Testis (tissue), 3 donors: ENCODE results near the gene ADRA1B. TPM values are rescaled to one million over a fixed set of nuclear protein-coding genes. Genes with fewer than 3 reads are reported as not detected.

Experiments
- DNase-seq: peaks from one replicate; pipeline ENCODE4 v3.0.0-alpha.2; 2019
- H3K27ac ChIP-seq, 2 donors: fragments of 200-600 bp; sonication (generic); one replicate each; pipeline ENCODE4 v1.5.1; 2019
- H3K27me3 ChIP-seq: fragments of 200-600 bp; sonication (generic); one replicate; pipeline ENCODE4 v1.5.1; 2019
- H3K36me3 ChIP-seq: fragments of 200-600 bp; sonication (generic); one replicate; pipeline ENCODE4 v1.5.1; 2017; ENCODE audit warnings: low read depth; ENCODE audit errors: missing control alignments
- H3K4me1 ChIP-seq: fragments of 200-600 bp; sonication (generic); one replicate; pipeline ENCODE4 v1.5.1; 2019
- H3K4me3 ChIP-seq, 2 donors: fragments of 200-600 bp; sonication (generic); one replicate each; pipeline ENCODE4 v1.5.1; 2017 to 2019
- H3K9me3 ChIP-seq: fragments of 200-600 bp; sonication (generic); one replicate; pipeline ENCODE4 v1.5.1; 2017
- POLR2A ChIP-seq: fragments of 450-650 bp; IDR thresholded peaks from one replicate; pipeline ENCODE4 v1.6.1; 2017; ENCODE audit warnings: antibody characterized with exemption, mild to moderate bottlenecking, moderate library complexity
- WGBS, 2 donors: methylation state at CpG; one replicate each; pipeline ENCODE4 v1.1.5; 2018; 5-methylcytosine and 5-hydroxymethylcytosine counted together
- intact Hi-C: fragments of 100-400 bp; cut with DNase I; formaldehyde crosslinking; loops from one replicate; pipeline ENCODE4 v1.15.1; 2023; ENCODE audit warnings: low total_unique reads
- polyA plus RNA-seq: library from polyadenylated mRNA; stranded (reverse); fragments of 350-450 nt; fragmentation: Illumina TruSeq; extraction: RNeasy Lipid Tissue Mini Kit (QIAGEN cat#74804); gene quantifications from one replicate; pipeline ENCODE4 v1.2.3, GENCODE V29; 2014; ENCODE audit warnings: low read depth, low replicate concordance; ENCODE audit not compliant: insufficient read depth
- total RNA-seq, 2 donors: library from RNA; depleted of rRNA; stranded (reverse); fragments of >200 nt; gene quantifications; one replicate each; pipeline ENCODE4 v1.2.3, GENCODE V29; 2016
- TF ChIP-seq, protein P1 (sequence below), 3 experiments: fragments of 450-650 bp in 2 of 3; fragments of 200-600 bp in 1 of 3; sonication (generic) in 1 of 3; IDR thresholded peaks; one replicate each; pipeline ENCODE4 v1.5.1; 2016 to 2019; ENCODE audit warnings: antibody characterized with exemption in 3 of 3, mild to moderate bottlenecking in 2 of 3, moderate library complexity in 1 of 3

ADRA1B gene
- total and polyA plus RNA-seq, 3 donors from 2014 or later, result 0.93 to 1.2 (median 1.1) TPM

DNA sequence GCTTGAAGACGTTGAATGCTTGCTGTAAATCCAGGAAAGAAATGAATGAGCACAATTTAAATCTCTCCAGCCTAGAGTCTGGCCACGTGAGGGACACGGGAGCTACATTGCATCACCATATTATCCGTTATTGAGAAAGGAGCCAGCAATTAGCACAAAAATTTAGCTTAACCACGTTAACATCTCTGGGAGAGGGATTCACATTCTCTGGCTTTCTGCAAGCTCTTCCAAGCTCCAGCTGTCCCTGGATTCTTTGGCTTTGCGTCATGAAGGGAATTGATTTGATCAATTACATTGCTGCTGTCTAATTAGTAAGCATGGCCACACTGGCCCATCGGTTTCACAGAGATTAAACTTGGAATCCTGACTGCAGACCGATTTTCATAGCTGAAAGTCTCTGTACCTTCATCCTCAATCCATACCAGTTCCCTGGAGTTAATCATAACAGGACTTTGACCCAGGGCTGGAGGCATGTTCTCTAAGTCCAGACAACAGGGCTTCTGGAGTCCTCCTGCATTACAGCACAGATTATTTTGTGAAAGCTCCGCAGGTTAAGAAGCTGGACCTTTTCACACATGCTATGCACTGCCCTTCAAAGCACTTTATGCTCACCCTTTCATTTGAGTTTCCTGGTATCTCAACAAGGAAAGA is 31.6 kb downstream of the ADRA1B start:
- TF ChIP-seq, protein P1, sequence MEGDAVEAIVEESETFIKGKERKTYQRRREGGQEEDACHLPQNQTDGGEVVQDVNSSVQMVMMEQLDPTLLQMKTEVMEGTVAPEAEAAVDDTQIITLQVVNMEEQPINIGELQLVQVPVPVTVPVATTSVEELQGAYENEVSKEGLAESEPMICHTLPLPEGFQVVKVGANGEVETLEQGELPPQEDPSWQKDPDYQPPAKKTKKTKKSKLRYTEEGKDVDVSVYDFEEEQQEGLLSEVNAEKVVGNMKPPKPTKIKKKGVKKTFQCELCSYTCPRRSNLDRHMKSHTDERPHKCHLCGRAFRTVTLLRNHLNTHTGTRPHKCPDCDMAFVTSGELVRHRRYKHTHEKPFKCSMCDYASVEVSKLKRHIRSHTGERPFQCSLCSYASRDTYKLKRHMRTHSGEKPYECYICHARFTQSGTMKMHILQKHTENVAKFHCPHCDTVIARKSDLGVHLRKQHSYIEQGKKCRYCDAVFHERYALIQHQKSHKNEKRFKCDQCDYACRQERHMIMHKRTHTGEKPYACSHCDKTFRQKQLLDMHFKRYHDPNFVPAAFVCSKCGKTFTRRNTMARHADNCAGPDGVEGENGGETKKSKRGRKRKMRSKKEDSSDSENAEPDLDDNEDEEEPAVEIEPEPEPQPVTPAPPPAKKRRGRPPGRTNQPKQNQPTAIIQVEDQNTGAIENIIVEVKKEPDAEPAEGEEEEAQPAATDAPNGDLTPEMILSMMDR (IDR thresholded peaks at IDR 0.05), result no peak
- TF ChIP-seq POLR2A, result no peak
- Histone ChIP-seq H3K36me3 (no peaks in the 10 kb centered on the region), H3K4me1 (no peaks in the 10 kb centered on the region), H3K9me3 (no peaks in the 10 kb centered on the region), H3K27ac (no peak overlapping the region), H3K27me3 (no peaks in the 10 kb centered on the region), H3K4me3 (no peak overlapping the region)
- WGBS, 2 donors, result 60 to 63% methylated on average over 9 of the region's 9 CpGs
- DNase-seq, result no peak
- intact Hi-C loops, result no loop called here

DNA sequence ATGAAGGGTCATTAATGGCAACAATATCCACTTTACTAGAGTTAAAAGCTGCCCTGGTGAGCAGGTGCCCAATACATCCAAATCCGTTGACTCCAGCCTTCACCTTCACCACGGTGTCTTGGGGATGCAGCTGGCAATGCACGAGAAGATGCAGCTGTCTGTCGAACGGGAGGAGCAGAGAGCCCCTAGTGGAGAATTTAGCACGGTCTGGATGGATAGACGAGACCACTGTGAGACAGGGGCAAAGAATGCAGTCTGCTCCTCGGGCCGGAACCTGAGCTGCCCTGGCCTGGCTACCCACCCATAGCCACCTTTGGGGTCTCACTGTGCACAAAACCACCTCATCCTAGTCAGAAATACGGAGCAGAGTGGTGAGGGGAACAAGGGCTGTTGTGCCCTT is 35.1 kb downstream of the ADRA1B start:
- intact Hi-C loops, result no loop called here
- TF ChIP-seq POLR2A, result no peak
- TF ChIP-seq, protein P1 (IDR thresholded peaks at IDR 0.05), result no peak
- H3K27me3 ChIP-seq, result no peaks in the 10 kb centered on the region
- H3K9me3 ChIP-seq, result no peaks in the 10 kb centered on the region
- H3K27ac ChIP-seq, result no peak overlapping the region
- H3K4me3 ChIP-seq, result no peak overlapping the region
- no peaks in the 10 kb centered on the region for H3K4me1 ChIP-seq
- no peak for DNase-seq
- no peaks in the 10 kb centered on the region for H3K36me3 ChIP-seq
- 61 to 68% methylated on average over 8 to 10 of the region's 10 CpGs for WGBS, 2 donors

DNA sequence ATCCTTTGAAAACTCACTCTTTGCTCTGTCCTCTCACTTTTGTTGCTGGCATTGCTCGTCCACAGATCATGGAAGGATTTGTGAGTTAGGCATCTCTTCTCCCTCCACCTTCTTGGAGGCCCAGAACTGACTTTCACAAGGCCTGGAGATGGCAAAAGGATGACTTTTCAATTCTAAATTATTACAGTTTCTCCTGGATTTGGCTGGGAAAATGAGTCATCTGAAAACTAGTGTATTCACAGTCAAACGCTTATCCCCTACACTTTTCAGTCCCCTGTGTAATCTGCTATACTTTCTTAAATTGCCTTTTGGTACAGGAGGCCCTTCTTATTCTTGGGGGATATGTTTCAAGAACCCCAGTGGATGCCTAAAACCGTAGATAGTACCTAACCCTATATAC is 35.6 kb downstream of the ADRA1B start:
- WGBS, 2 donors, result 87 to 92% methylated on average over 3 of the region's 3 CpGs
- Histone ChIP-seq H3K4me1 (no peaks in the 10 kb centered on the region), H3K27me3 (no peaks in the 10 kb centered on the region), H3K36me3 (no peaks in the 10 kb centered on the region), H3K4me3 (no peak overlapping the region), H3K9me3 (no peaks in the 10 kb centered on the region), H3K27ac (no peak overlapping the region)
- intact Hi-C loops, result no loop called here
- no peak for TF ChIP-seq POLR2A
- DNase-seq, result no peak

DNA sequence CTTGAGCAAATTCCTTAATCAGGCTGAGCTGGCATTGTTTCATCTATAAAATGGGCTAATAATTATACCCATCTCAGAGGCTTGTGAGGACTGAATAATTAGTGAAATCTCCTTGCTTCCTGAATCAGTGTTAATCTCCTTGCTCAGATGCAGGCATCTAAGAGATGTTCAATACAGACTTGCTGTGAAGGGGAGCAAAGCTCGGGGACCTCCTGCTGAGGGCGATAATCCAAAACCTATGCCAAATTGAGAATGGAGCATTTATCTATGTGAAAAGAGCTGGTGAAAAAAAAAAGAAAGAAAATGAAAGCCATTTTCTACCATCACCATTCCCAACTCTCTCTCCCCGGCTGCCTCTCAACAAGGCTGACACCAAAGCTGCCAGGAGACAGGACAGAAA is 37.3 kb downstream of the ADRA1B start:
- H3K4me1 ChIP-seq, result no peaks in the 10 kb centered on the region
- no peaks in the 10 kb centered on the region for H3K36me3 ChIP-seq
- no peak for TF ChIP-seq POLR2A
- TF ChIP-seq, protein P1 (IDR thresholded peaks at IDR 0.05), result no peak
- no peaks in the 10 kb centered on the region for H3K27me3 ChIP-seq
- H3K27ac ChIP-seq, result no peak overlapping the region
- intact Hi-C loops, result no loop called here
- H3K4me3 ChIP-seq, result no peak overlapping the region
- no peak for DNase-seq
- H3K9me3 ChIP-seq, result no peaks in the 10 kb centered on the region
- 79 to 88% methylated on average over 3 of the region's 3 CpGs for whole genome bisulfite sequencing, 2 donors

DNA sequence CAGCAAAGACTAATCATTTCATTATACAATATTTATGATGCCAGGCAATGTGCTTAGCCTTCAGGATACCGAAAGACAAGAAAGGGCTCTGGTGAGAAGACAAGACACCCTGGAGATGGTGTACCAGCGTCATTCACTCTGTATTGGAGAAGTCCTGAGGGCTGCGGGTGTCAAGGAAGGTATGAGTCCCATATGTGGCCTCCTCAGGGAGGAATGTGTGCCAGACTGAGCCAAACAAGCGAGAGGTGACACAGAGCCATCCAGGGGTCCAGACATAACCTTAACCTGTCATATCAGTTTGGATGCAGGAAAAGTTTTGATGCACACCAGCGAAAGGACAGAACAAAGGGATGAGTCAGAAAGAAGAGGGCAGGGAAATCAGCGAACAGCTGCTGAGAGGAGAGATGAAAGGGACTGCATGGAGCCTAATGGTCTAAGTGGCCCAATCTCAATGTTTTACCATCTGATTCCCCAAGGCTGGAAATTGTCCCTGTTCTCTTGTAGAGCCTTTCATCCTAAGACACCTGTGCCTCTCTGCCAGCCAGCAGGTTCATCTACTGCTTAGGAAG is 38.9 kb downstream of the ADRA1B start:
- WGBS, 2 donors, result 89 to 92% methylated on average over 6 of the region's 6 CpGs
- intact Hi-C loops, result no loop called here
- Histone ChIP-seq H3K4me1 (no peaks in the 10 kb centered on the region), H3K9me3 (no peaks in the 10 kb centered on the region), H3K27ac (no peak overlapping the region), H3K36me3 (no peaks in the 10 kb centered on the region), H3K4me3 (no peak overlapping the region), H3K27me3 (no peaks in the 10 kb centered on the region)
- TF ChIP-seq, protein P1 (IDR thresholded peaks at IDR 0.05), result no peak
- TF ChIP-seq POLR2A, result no peak
- no peak for DNase-seq
